DMS79 treated with DMSO at 0.1 percent for 48 hours (cell line): ENCODE data around the gene ZNF280C.

Experiments
- DNase-seq: peaks from one replicate; lab custom pipeline; 2025; lab: John Stamatoyannopoulos, UW

Gene ZNF280C

GRCh38 chrX:130174937-130175336, 93.8 kb downstream of the ZNF280C start:
- DNase-seq: no peak

- no peak for DNase-seq
Measured at GRCh38 chrX:130174045-130174704, 94.5 kb downstream of the ZNF280C start.

- DNase-seq: no peak
Measured at GRCh38 chrX:130173190-130173895, 95.4 kb downstream of the ZNF280C start.

GRCh38 chrX:130172127-130172845, 96.4 kb downstream of the ZNF280C start:
- DNase-seq: peak; percentile 1

- peak; percentile 7 for DNase-seq
Measured at GRCh38 chrX:130171446-130172126, 97.1 kb downstream of the ZNF280C start, which contains the start of gene RAB33A. RAB33A (plus strand) TSS chrX:130171962; CDS start chrX:130172063, 101 bp downstream.

GRCh38 chrX:130170752-130171445, 97.8 kb downstream of the ZNF280C start:
- peak; percentile 65 for DNase-seq

- no peak for DNase-seq
Measured at GRCh38 chrX:130167040-130167439, 101.7 kb downstream of the ZNF280C start.

- DNase-seq: no peak
Measured at GRCh38 chrX:130166503-130166777, 102.3 kb downstream of the ZNF280C start.

- peak; percentile 84 for DNase-seq
Measured at GRCh38 chrX:130165703-130166502, 102.8 kb downstream of the ZNF280C start, which contains the start of gene AIFM1. AIFM1 (minus strand) TSS chrX:130165841; CDS start chrX:130165656, 185 bp downstream.

GRCh38 chrX:130165181-130165702, 103.5 kb downstream of the ZNF280C start:
- no peak for DNase-seq

- no peak for DNase-seq
Measured at GRCh38 chrX:130163398-130163797, 105.3 kb downstream of the ZNF280C start.

- DNase-seq: no peak
Measured at GRCh38 chrX:130162094-130162735, 106.5 kb downstream of the ZNF280C start.

- no peak for DNase-seq
Measured at GRCh38 chrX:130159776-130160175, 108.9 kb downstream of the ZNF280C start.

- DNase-seq: no peak
Measured at GRCh38 chrX:130158311-130158710, 110.4 kb downstream of the ZNF280C start.

- DNase-seq: no peak
Measured at GRCh38 chrX:130155564-130155963, 113.1 kb downstream of the ZNF280C start.
